Stimulated activated CD4-positive, alpha-beta T cell treated with anti-CD3 and anti-CD28 coated beads, Interleukin-15, amount 100 ng/mL, for 1 hour (primary cell): ENCODE measurements around the gene PRCC.
A peak's percentile ranks its signal among the peaks of the same experiment; 100 is the strongest.

Experiments
- DNase-seq, 2 donors: peaks; one replicate each; pipeline ENCODE4 v3.0.0-alpha.2; 2020; ENCODE audit warnings: low read depth in 1 of 2, low spot score in 1 of 2

The PRCC gene, protein sequence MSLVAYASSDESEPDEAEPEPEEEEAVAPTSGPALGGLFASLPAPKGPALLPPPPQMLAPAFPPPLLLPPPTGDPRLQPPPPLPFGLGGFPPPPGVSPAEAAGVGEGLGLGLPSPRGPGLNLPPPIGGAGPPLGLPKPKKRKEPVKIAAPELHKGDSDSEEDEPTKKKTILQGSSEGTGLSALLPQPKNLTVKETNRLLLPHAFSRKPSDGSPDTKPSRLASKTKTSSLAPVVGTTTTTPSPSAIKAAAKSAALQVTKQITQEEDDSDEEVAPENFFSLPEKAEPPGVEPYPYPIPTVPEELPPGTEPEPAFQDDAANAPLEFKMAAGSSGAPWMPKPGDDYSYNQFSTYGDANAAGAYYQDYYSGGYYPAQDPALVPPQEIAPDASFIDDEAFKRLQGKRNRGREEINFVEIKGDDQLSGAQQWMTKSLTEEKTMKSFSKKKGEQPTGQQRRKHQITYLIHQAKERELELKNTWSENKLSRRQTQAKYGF

GRCh38 chr1:156767101-156767878 is at the start of gene PRCC:
Gene PRCC (plus strand): TSS chr1:156767535. CDS start chr1:156767772, 237 bp downstream.
- DNase-seq = peak; percentile 87 to 96

DNA sequence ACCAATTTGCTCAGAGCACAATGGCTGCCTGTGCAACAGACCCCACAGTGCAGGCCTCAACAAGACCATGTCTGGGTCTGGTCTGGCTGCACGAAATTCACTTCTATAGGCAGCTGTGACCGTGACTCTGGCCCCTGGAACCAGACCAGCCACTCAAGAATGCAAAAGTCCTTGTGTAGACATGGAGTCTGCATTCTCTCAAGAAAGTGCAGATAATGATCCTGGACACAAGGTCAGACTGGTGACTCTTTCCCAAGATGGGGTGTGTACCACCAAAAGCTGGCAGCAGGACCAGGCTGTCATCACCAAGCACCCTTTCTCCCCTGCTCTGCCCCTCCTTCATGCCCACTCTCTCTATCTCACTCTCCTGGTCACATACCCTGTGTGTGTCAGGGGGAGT is 46.2 kb upstream of the PRCC start:
- DNase-seq = no peak

DNA sequence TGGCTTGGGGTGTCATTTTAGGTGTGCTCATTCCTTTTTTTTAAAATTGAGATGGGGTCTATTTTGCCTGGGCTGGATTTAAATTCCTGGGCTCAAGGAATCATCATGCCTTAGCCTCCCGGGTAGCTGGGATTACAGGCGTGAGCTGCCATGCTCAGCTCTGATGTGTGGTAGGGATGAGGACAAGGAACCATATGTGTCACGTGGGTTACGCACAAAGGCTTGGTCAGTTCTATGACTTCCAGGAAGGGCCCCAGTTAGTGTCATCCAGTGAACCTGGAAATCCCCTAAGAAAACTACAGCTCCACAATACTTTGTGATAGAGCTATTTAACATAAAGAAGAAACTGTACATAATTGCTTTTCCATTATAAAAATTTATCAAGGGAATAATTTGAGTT is 45.8 kb upstream of the PRCC start:
- no peak for DNase-seq

DNA sequence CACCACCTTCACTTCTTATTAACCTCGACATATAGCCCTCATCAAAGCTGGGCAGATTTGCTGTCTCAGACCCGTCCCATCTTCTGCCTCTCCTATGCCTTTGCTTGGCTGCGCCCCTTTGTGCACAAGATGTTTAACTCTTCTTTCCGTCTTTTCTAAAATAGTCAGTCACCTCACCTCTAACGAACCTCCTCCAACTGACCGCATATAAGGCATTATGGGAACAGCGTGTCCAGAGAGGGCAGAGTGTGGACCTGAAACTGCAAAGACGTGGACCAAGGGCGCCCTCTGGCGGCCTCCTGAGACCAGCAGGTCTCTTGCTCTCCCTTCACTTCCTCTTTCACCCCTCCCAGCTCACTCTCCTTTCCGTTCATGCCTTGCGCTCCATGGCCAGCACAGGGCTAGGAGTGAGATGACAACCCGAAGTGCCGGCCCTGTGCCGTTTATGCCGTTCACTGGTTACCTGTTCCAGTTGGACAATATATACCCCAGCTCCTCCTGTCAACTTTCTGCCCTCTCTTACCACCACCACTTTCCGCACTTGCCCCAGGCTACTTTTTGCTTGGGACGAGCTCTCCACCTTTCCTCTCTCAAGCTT is 41.6 kb upstream of the PRCC start:
- DNase-seq = peak; percentile 60 to 68

GRCh38 chr1:156726549-156727226 is 40.6 kb upstream of the PRCC start:
- DNase-seq = no peak

DNA sequence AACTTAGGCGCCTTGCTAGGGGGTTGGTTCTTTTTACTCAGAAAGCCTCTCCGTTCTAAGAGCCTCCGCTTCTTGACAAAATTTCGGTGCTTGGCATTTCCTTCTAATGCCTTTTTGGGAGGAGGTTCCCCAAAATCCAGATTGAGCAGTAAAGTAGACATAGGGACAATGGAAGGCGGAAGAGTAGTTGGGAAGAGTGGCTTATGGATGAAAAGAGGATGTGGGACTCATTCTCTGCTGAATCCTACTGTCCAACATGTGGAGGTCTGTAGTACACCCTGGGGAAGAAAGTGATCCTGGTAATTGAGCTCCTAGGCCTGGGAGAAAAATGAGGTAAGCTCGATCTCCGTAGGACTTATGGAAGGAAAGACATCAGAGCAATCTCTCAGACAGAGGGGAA is 39.8 kb upstream of the PRCC start:
- DNase-seq = no peak

DNA sequence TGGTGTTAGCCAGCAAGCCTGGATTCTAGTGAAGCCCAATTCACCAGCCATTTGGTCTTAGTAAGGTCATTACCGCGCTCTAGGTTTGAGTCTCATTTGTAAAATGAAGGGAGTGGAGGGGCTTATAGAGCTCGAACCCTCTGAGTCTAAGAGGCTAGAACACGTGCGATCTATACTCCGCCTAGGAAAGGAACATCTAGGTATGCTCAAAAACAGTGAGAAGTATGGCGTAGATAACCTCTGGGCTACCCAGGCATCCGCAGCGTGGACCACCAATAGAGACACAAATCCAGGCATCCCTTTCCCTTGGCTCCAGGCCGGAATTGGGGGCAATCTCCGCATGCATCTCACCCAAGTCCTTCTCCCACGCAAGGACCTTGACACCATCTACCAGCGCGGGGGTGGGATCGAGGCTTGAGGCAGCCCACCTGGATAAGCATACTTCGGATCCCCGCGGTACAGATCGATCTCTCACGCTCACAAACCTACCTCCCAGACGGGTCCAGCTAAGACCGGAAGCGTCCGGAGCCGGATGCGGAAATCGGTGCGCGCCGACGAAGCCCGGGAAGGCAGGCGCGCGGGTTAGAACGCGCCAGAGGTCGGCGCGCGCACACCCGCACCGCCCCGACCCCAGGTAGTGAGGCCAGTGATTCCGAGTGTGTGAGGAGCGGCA is 39.3 kb upstream of the PRCC start, which contains the start of gene METTL25B:
Gene METTL25B, plus strand, starts transcription at position 544 of the 673 bp plus-strand sequence. CDS start 636 bp downstream, outside the sequence.
- peak in 1 of 2 donors; percentile 62 for DNase-seq

DNA sequence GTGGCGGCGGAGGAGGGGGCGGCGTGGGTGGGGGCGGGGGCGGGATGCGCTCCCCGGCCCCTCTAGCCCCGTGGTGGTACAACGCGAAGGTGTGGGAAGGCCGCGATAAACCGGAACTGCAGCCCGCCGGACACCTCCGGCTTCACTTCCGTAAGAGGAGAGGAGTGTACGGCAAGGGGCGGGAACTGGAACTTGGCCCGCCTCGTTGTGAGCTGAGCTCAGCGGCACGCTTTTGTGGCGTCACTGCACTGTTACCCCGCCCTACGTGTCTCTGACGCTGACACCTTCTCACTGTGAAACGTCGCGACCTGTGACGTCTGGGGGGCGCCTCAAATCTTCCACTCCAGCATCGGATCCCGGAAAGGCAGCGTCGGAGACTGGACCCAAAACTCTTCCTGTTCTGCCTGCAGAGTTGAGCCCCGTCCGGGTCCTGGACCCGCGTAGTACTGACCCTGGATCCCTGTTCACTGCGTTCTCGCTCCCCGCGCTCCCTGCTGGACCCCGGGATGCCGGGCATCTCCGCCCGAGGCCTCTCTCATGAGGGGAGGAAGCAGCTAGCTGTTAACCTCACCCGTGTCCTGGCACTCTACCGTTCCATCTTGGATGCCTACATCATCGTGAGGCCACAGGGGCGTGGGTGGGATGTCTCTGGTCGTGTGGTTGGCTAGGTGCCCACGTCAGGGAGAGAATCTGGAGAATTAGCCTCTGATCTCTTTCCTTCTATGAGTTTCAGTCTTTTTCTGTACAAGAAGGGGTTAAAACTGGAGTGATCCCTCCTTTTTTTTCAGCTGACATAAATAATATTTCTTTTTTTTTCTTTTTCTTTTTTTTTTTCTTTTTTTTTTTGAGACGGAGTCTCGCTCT is 38.5 kb upstream of the PRCC start, which contains the start of gene ISG20L2:
Gene ISG20L2, minus strand, starts transcription at position 168 of the 864 bp plus-strand sequence. CDS start 1,114 bp downstream, outside the sequence.
- peak; percentile 83 to 85 for DNase-seq

GRCh38 chr1:156733989-156734584 is 33.2 kb upstream of the PRCC start:
- DNase-seq = no peak

DNA sequence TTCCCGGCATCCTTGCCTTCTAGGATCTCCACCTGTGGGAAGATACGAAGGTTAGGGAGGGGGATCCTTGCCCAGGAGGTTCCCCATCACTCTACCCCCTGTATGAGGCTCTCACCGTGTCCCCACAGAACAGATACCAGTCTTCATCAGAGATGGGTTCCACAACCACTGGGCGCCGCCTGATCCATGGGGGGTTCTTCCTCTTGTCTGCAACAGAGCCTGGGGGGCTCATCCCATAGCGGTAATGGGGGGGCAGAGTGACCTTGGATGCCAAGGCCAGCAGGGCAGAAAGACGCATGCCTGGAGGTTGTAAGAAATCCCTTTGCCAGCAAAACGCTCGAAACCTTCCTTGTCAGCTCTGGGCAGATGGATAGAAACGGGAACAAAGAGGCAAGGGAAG is 28.9 kb upstream of the PRCC start:
- DNase-seq = no peak

DNA sequence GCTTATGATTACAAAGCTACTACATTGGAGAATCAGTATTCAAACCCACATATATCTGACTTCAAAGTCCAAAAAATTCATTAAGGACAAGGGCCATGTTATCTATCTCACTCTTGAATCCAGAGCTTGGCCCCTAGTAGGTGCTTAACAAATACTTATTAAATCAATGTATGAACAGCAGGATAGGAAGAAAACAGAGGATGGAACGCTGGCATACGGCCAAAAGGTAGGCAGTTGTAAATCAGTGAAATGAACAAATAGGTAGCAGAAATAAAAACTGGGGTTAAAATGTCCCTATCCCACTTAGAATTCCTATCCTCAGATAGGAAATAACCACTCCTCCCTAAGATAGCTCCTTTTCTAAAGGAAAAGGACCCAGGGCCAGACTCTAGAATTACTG is 28.4 kb upstream of the PRCC start:
- no peak for DNase-seq

- no peak for DNase-seq
Observed at GRCh38 chr1:156740237-156740740, 27.0 kb upstream of the PRCC start.

DNA sequence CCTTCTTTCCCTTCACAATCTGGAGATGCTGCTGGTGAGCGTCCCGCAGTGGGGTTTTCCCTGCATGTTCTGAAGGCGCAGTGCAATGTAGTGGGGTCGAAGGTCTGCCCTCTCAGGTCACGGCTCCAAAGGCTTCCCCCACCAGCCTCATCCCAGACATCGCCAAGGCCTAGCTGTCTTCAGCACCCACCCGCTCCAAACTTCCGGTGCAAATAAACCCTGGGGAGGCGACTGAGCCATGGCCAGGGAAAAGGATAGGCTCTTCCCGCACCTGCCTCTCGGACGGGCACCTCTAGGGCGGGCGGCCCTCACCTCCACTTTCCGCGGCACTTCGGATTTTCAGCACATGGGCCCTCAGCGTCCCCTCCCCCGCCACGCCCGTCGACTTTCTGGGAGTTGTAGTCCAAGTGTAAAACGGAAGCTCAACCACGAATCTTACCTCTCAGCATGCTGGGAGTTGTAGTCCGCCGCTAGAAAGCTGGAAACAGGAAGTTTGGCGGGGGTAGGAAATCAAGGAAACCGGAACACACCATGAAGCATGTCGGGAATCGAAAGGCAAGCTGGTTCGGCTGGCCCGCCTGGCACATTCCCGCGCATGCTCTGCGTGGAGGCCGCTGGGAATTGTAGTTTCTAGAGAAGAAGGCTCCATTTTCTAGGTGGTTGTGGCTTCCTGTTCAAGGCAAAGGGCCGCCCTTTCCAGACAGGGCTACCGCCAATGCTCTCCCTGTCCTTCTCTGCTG is 26.4 kb upstream of the PRCC start, which contains the start of gene MRPL24:
Gene MRPL24, minus strand, starts transcription at position 348 of the 740 bp plus-strand sequence. CDS start 2,384 bp downstream, outside the sequence.
- peak; percentile 88 to 91 for DNase-seq

DNA sequence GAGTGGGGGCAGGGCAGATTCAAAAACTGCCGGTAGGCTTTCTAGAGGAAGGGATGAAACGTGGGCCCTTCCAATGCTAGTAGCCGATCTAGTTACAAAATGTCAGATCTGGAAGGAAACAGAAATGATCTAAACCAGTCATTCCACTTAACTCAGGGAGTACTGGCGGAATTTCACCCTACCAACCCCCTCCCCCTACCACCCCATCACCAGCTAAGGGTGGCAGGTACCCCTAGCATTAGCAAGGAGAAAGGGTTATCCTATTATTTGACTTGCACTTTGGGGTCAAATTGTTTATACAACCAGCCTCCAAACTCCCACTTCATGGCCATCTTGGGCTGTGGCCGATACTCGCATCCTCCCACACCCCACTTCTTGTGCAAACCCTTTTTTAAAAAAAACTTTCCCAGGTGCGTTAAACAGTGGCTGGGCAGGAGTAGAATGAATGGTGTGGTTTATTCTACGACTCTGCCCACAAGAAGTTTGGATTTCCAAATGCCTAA is 25.8 kb upstream of the PRCC start:
- DNase-seq = no peak

- DNase-seq = no peak
Observed at GRCh38 chr1:156742017-156742416, 25.3 kb upstream of the PRCC start.

DNA sequence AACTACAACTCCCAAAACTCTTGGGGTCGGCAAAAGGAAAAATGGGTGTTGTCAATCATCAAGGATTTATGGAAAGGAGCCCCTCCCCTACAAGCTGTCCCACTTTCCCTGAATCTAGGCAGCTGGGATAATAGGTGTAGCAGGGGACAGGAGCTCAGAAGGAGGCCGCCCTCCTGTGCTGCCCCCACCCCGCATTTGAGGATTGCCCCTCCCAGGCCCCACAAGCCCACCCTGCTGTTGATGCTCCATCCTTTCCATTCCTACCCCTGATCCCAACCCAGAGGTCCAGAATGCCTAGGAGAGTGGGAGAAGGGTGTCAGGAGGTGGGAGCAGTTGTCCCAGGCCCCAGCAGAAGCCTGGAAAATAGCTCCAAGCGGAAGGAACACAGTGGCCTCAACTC is 24.5 kb upstream of the PRCC start:
- DNase-seq = no peak

GRCh38 chr1:156743367-156744302 is 23.7 kb upstream of the PRCC start:
- DNase-seq = no peak
